Measurements from ENCODE around the gene BABAM2.

Gene BABAM2

DNA sequence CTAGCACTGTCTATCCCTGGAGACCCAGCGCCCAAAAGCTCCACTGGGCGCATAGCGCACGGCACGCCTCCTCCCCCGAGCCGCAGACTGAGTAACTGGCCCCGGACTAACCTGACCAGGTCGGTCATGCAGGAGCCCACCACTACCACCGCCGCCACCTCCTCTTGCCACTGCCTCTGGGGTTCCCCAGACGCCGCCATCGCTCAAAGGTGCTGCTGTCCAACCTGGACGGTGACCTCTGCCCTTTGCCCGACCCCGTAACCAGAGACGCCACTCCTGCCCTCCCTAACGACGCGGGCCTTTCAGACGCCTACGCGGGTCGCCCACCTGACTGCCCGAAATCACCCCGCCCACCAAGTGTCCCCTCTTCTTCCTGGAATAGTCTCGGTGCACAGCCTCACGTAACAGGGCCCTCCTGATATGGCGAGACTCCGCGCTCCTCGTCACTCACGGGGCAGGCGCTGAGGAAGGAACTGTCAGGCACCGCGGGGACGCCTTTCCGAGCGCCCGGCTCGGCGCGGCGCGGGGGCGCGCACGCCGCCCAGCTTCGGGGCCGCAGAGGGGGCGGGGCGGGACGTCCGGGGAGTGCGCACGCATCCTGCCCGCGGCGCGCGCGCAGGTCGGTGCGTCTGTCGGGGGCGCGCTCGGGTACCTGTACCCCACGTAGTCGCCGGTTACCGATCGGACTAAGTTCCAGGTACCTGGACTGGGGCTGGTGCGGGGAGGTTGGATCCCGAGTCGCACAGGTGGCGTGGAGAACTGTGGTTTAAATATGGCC is at the start of gene BABAM2, which contains the start of gene RBKS:
Gene BABAM2, plus strand, starts transcription at position 584 of the 778 bp plus-strand sequence. CDS start 3,828 bp downstream, outside the sequence.
Gene RBKS, minus strand, starts transcription at position 242 of the 778 bp plus-strand sequence. Its CDS starts 42 bp downstream, at position 200.
- H2AFZ ChIP-seq (ENCODE audit: low read length) = peak within 1 kb of the TSS; percentile 99
- H3K9me3 ChIP-seq (replicated peaks; ENCODE audit: insufficient read depth, low read length) = no peaks in the 10 kb centered on the region
- peaks cover 6% of the 10 kb centered on the region for H3F3A ChIP-seq (ENCODE audit: insufficient read depth, low read length)
- H3K4me1 ChIP-seq (ENCODE audit: low read length) = 0 out of 2 replicates have a peak, but pooled peaks cover 5% of the 10 kb centered on the region
- H3K79me2 ChIP-seq (ENCODE audit: low read length) = no peaks in the 10 kb centered on the region
- no peaks in the 10 kb centered on the region for H3K27me3 ChIP-seq (replicated peaks; ENCODE audit: insufficient read depth, low read length)
- peak within 1 kb of the TSS; percentile 95 for H3K4me2 ChIP-seq (ENCODE audit: low read depth, low read length)
- no peaks in the 10 kb centered on the region for H3K9me2 ChIP-seq (replicated peaks; ENCODE audit: insufficient read depth, low read length)
- peak within 1 kb of the TSS; percentile 93 for H3K4me3 ChIP-seq (ENCODE audit: low read length)
- peak within 1 kb of the TSS; percentile 98 for H3K9ac ChIP-seq (ENCODE audit: low read length)
- H3K27ac ChIP-seq (ENCODE audit: low read length) = peak within 1 kb of the TSS; percentile 99
- no peaks in the 10 kb centered on the region for H4K20me1 ChIP-seq (ENCODE audit: insufficient read depth, low read length)
- TF ChIP-seq EZH2 (optimal IDR thresholded peaks at IDR 0.05; ENCODE audit: low read depth, low read length) = no peak
- no peak for TF ChIP-seq EZH2phosphoT487 (IDR thresholded peaks at IDR 0.05; ENCODE audit: low read length)
- TF ChIP-seq, protein P1, sequence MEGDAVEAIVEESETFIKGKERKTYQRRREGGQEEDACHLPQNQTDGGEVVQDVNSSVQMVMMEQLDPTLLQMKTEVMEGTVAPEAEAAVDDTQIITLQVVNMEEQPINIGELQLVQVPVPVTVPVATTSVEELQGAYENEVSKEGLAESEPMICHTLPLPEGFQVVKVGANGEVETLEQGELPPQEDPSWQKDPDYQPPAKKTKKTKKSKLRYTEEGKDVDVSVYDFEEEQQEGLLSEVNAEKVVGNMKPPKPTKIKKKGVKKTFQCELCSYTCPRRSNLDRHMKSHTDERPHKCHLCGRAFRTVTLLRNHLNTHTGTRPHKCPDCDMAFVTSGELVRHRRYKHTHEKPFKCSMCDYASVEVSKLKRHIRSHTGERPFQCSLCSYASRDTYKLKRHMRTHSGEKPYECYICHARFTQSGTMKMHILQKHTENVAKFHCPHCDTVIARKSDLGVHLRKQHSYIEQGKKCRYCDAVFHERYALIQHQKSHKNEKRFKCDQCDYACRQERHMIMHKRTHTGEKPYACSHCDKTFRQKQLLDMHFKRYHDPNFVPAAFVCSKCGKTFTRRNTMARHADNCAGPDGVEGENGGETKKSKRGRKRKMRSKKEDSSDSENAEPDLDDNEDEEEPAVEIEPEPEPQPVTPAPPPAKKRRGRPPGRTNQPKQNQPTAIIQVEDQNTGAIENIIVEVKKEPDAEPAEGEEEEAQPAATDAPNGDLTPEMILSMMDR (IDR thresholded peaks at IDR 0.05; ENCODE audit: low read length) = no peak
- DNase-seq = peak; percentile 90
- H3K36me3 ChIP-seq (replicated peaks; ENCODE audit: insufficient read depth, low read length) = no peaks in the 10 kb centered on the region

DNA sequence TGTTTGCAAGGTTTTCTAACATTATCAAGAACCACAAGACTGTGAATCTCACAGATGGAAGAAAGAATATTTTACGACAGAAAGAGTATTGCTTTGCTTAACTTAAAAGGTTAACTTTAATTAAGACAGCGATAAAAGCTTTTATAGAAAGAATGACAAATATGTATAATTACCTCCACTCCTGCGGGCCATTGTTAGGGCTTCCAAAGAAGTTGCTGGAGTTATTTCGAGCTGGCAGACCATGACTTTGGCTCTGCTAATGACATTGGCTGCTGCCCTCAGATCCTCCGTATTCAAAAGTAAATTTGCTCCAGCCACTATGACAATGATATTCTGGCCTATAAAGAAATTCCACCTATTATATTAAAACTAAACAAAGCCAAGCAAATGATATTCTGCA is 47.6 kb upstream of the BABAM2 start:
- Histone ChIP-seq H3F3A (ENCODE audit: insufficient read depth, low read length) (no peaks in the 10 kb centered on the region), H2AFZ (ENCODE audit: low read length) (no peak overlapping the region), H3K4me3 (ENCODE audit: low read length) (no peak overlapping the region), H3K9me3 (replicated peaks; ENCODE audit: insufficient read depth, low read length) (no peaks in the 10 kb centered on the region), H3K4me1 (ENCODE audit: low read length) (no peaks in the 10 kb centered on the region), H3K36me3 (replicated peaks; ENCODE audit: insufficient read depth, low read length) (no peaks in the 10 kb centered on the region), H4K20me1 (ENCODE audit: insufficient read depth, low read length) (no peaks in the 10 kb centered on the region), H3K79me2 (ENCODE audit: low read length) (no peaks in the 10 kb centered on the region), H3K9me2 (replicated peaks; ENCODE audit: insufficient read depth, low read length) (no peaks in the 10 kb centered on the region), H3K27ac (ENCODE audit: low read length) (no peak overlapping the region), H3K27me3 (replicated peaks; ENCODE audit: insufficient read depth, low read length) (no peaks in the 10 kb centered on the region), H3K9ac (ENCODE audit: low read length) (no peak overlapping the region), H3K4me2 (ENCODE audit: low read depth, low read length) (no peak overlapping the region)
- TF ChIP-seq EZH2 (optimal IDR thresholded peaks at IDR 0.05; ENCODE audit: low read depth, low read length) = no peak
- TF ChIP-seq EZH2phosphoT487 (IDR thresholded peaks at IDR 0.05; ENCODE audit: low read length) = no peak
- TF ChIP-seq, protein P1 (IDR thresholded peaks at IDR 0.05; ENCODE audit: low read length) = no peak
- no peak for DNase-seq

DNA sequence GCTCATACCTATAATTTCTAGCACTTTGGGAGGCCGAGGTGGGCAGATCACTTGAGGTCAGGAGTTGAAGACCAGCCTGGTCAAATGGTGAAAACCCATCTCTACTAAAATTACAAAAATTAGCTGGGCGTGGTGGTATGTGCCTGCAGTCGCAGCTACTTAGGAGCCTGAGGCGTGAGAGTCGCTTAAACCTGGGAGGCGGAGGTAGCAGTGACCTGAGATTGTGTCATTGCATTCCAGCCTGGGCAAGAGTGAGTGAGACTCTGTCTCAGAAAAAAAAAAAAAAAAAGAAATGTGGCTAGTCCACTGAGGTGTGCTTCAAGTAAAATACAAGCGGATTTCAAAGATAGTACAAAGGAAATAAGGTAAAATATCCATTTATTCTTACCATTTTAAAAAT is 46.5 kb upstream of the BABAM2 start:
- TF ChIP-seq EZH2phosphoT487 (IDR thresholded peaks at IDR 0.05; ENCODE audit: low read length) (no peak), EZH2 (optimal IDR thresholded peaks at IDR 0.05; ENCODE audit: low read depth, low read length) (no peak)
- TF ChIP-seq, protein P1 (IDR thresholded peaks at IDR 0.05; ENCODE audit: low read length) = no peak
- H3K4me1 ChIP-seq (ENCODE audit: low read length) = no peaks in the 10 kb centered on the region
- no peaks in the 10 kb centered on the region for H3K27me3 ChIP-seq (replicated peaks; ENCODE audit: insufficient read depth, low read length)
- no peaks in the 10 kb centered on the region for H3K9me3 ChIP-seq (replicated peaks; ENCODE audit: insufficient read depth, low read length)
- no peaks in the 10 kb centered on the region for H3K9me2 ChIP-seq (replicated peaks; ENCODE audit: insufficient read depth, low read length)
- no peaks in the 10 kb centered on the region for H3F3A ChIP-seq (ENCODE audit: insufficient read depth, low read length)
- no peak overlapping the region for H3K4me2 ChIP-seq (ENCODE audit: low read depth, low read length)
- H3K79me2 ChIP-seq (ENCODE audit: low read length) = no peaks in the 10 kb centered on the region
- H3K27ac ChIP-seq (ENCODE audit: low read length) = no peak overlapping the region
- no peak overlapping the region for H3K4me3 ChIP-seq (ENCODE audit: low read length)
- no peak overlapping the region for H2AFZ ChIP-seq (ENCODE audit: low read length)
- no peak overlapping the region for H3K9ac ChIP-seq (ENCODE audit: low read length)
- DNase-seq = no peak
- H3K36me3 ChIP-seq (replicated peaks; ENCODE audit: insufficient read depth, low read length) = no peaks in the 10 kb centered on the region
- H4K20me1 ChIP-seq (ENCODE audit: insufficient read depth, low read length) = no peaks in the 10 kb centered on the region
